Transverse colon (tissue), 4 donors: Measurements from ENCODE around the gene CBX8. TPM values are rescaled to one million over a fixed set of nuclear protein-coding genes. Genes with fewer than 3 reads are reported as not detected.

ENCODE experiments used
- DNase-seq: peaks from one replicate; pipeline ENCODE4 v3.0.0-alpha.2; 2019
- H3K27ac ChIP-seq, 4 donors: fragments of 200-600 bp; sonication (generic); 2 replicates each; pipeline ENCODE4 v1.5.1; 2016 to 2018; ENCODE audit warnings: inconsistent platforms in 4 of 4
- H3K27me3 ChIP-seq: fragments of 200-600 bp; sonication (generic); 2 replicates; pipeline ENCODE4 v1.5.1; 2017; ENCODE audit warnings: inconsistent platforms
- H3K36me3 ChIP-seq, 4 donors: fragments of 200-600 bp; sonication (generic); 2 replicates each; pipeline ENCODE4 v1.5.1; 2017 to 2019; ENCODE audit warnings: inconsistent platforms in 4 of 4
- H3K4me1 ChIP-seq, 4 donors: fragments of 200-600 bp; sonication (generic); 2 replicates each; pipeline ENCODE4 v1.5.1; 2017 to 2020; ENCODE audit warnings: inconsistent platforms in 4 of 4
- H3K4me3 ChIP-seq, 4 donors: fragments of 200-600 bp; sonication (generic); 1 replicate in 1 of 4; 2 replicates in 3 of 4; pipeline versions ENCODE4 v1.5.1 to v1.6.1; 2017 to 2019; ENCODE audit warnings: inconsistent platforms in 4 of 4
- H3K9me3 ChIP-seq, 2 donors: fragments of 200-600 bp; sonication (generic); 2 replicates each; pipeline ENCODE4 v1.5.1; 2017 to 2019; ENCODE audit warnings: inconsistent platforms in 2 of 2
- CTCF ChIP-seq, 5 experiments: fragments of 200-600 bp in 3 of 5; fragments of 450-650 bp in 2 of 5; sonication (generic) in 3 of 5; IDR thresholded peaks; 1 replicate in 2 of 5; 2 replicates in 3 of 5; pipeline ENCODE4 v1.5.1; 2016 to 2017; ENCODE audit warnings: antibody characterized with exemption in 5 of 5, inconsistent platforms in 3 of 5, mild to moderate bottlenecking in 2 of 5, moderate library complexity in 1 of 5
- EP300 ChIP-seq: sonication (generic); formaldehyde crosslinking; IDR thresholded peaks from one replicate; pipeline ENCODE4 v1.6.1; 2017; ENCODE audit warnings: antibody characterized with exemption, low read depth
- POLR2A ChIP-seq: fragments of 450-650 bp; IDR thresholded peaks from one replicate; pipeline ENCODE4 v1.6.1; 2016; ENCODE audit warnings: antibody characterized with exemption, mild to moderate bottlenecking, moderate library complexity
- POLR2AphosphoS5 ChIP-seq, 3 donors: sonication (generic); formaldehyde crosslinking; IDR thresholded peaks; one replicate each; pipeline ENCODE4 v1.6.1; 2016; ENCODE audit warnings: antibody characterized with exemption in 3 of 3
- WGBS, 2 donors: methylation state at CpG; one replicate each; pipeline ENCODE4 v1.1.5; 2018; ENCODE audit warnings: low coverage in 1 of 2; 5-methylcytosine and 5-hydroxymethylcytosine counted together
- in situ Hi-C, 4 donors: fragments of 200-750 bp; cut with MboI; loops; one replicate each; pipeline versions ENCODE4 v1.15.0 to v1.15.1; 2017; ENCODE audit warnings: low sequenced_read_pairs in 3 of 4, low pct_ligation_motif_present in 1 of 4, low pct_unique_long_range_greater_than_20kb in 1 of 4
- intact Hi-C: fragments of 100-400 bp; cut with DNase I; formaldehyde crosslinking; loops from one replicate; pipeline ENCODE4 v1.15.1; 2023; ENCODE audit warnings: low total_unique reads
- total RNA-seq, 4 donors: library from RNA; depleted of rRNA; stranded (reverse); fragments of >200 nt; gene quantifications; one replicate each; pipeline ENCODE4 v1.1.0, GENCODE V29; 2016

The CBX8 gene
- total RNA-seq, 4 donors from 2014 or later: 1.5 to 4.4 (median 3.1) TPM

- H3K4me1 ChIP-seq: peaks cover 9 to 15% (median 13%) of the 10 kb centered on the region in 4 donors
- no peak for TF ChIP-seq EP300
- TF ChIP-seq CTCF (IDR thresholded peaks at IDR 0.05): no peak
- no peak for TF ChIP-seq POLR2A
- TF ChIP-seq POLR2AphosphoS5 (IDR thresholded peaks at IDR 0.05): no peak
- no peak overlapping the region for H3K27ac ChIP-seq
- no peaks in the 10 kb centered on the region for H3K36me3 ChIP-seq
- in situ Hi-C loops: no loop called here
- no peak for DNase-seq
- 53 to 59% methylated on average over 3 to 11 of the region's 11 CpGs for WGBS, 2 donors
- H3K9me3 ChIP-seq: no peaks in the 10 kb centered on the region
- no peak overlapping the region for H3K4me3 ChIP-seq
- peaks cover 11% of the 10 kb centered on the region for H3K27me3 ChIP-seq
- intact Hi-C loops: no loop called here
Observed at GRCh38 chr17:79826204-79826680, 29.4 kb upstream of the CBX8 start.

GRCh38 chr17:79825580-79825921 lies 28.7 kb upstream of the CBX8 start:
- in situ Hi-C loops: no loop called here
- no peak for TF ChIP-seq POLR2AphosphoS5 (IDR thresholded peaks at IDR 0.05)
- no peak for TF ChIP-seq EP300
- TF ChIP-seq CTCF (IDR thresholded peaks at IDR 0.05): no peak
- intact Hi-C loops: no loop called here
- Histone ChIP-seq H3K4me1 (peaks cover 2 to 10% (median 6%) of the 10 kb centered on the region in 4 donors), H3K9me3 (no peaks in the 10 kb centered on the region), H3K36me3 (no peaks in the 10 kb centered on the region), H3K27me3 (peaks cover 11% of the 10 kb centered on the region), H3K27ac (no peak overlapping the region), H3K4me3 (no peak overlapping the region)
- DNase-seq: no peak
- WGBS, 2 donors: 83 to 95% methylated on average over 1 to 5 of the region's 5 CpGs

GRCh38 chr17:79824893-79825579 lies 28.2 kb upstream of the CBX8 start:
- intact Hi-C loops: no loop called here
- TF ChIP-seq POLR2AphosphoS5 (IDR thresholded peaks at IDR 0.05): no peak
- TF ChIP-seq POLR2A: no peak
- no peak for TF ChIP-seq CTCF (IDR thresholded peaks at IDR 0.05)
- TF ChIP-seq EP300: no peak
- Histone ChIP-seq H3K4me1 (peaks cover 0 to 10% (median 4%) of the 10 kb centered on the region in 4 donors), H3K27me3 (peaks cover 11% of the 10 kb centered on the region), H3K36me3 (no peaks in the 10 kb centered on the region), H3K27ac (no peak overlapping the region), H3K4me3 (no peak overlapping the region), H3K9me3 (no peaks in the 10 kb centered on the region)
- no peak for DNase-seq
- in situ Hi-C loops: loop anchor here in 2 of 4 donors (25.0 kb wide), 1 partner anchor 162 kb away; no protein-coding TSS in a partner anchor
- 82% methylated on average over 5 of the region's 6 CpGs; no CpG with 5 or more reads in 1 of the 2 donors for WGBS, 2 donors

GRCh38 chr17:79824234-79824633 lies 27.4 kb upstream of the CBX8 start:
- H3K9me3 ChIP-seq: no peaks in the 10 kb centered on the region
- peaks cover 15% of the 10 kb centered on the region for H3K27me3 ChIP-seq
- DNase-seq: no peak
- WGBS, 2 donors: 93% methylated on average over 9 to 17 of the region's 17 CpGs
- intact Hi-C loops (no loop called here), in situ Hi-C loops (loop anchor here in 2 of 4 donors (25.0 kb wide), 1 partner anchor 163 kb away; no protein-coding TSS in a partner anchor)
- no peak for TF ChIP-seq CTCF (IDR thresholded peaks at IDR 0.05)
- no peak for TF ChIP-seq POLR2A
- no peak for TF ChIP-seq EP300
- TF ChIP-seq POLR2AphosphoS5 (IDR thresholded peaks at IDR 0.05): no peak
- no peak overlapping the region for H3K27ac ChIP-seq
- H3K36me3 ChIP-seq: no peaks in the 10 kb centered on the region
- H3K4me1 ChIP-seq: peaks cover 0 to 4% (median 3%) of the 10 kb centered on the region in 4 donors
- no peak overlapping the region for H3K4me3 ChIP-seq
